Measurements from ENCODE around the gene MGAT5B.

- no peak for TF ChIP-seq POLR2A (IDR thresholded peaks at IDR 0.05)
- TF ChIP-seq, protein P1, sequence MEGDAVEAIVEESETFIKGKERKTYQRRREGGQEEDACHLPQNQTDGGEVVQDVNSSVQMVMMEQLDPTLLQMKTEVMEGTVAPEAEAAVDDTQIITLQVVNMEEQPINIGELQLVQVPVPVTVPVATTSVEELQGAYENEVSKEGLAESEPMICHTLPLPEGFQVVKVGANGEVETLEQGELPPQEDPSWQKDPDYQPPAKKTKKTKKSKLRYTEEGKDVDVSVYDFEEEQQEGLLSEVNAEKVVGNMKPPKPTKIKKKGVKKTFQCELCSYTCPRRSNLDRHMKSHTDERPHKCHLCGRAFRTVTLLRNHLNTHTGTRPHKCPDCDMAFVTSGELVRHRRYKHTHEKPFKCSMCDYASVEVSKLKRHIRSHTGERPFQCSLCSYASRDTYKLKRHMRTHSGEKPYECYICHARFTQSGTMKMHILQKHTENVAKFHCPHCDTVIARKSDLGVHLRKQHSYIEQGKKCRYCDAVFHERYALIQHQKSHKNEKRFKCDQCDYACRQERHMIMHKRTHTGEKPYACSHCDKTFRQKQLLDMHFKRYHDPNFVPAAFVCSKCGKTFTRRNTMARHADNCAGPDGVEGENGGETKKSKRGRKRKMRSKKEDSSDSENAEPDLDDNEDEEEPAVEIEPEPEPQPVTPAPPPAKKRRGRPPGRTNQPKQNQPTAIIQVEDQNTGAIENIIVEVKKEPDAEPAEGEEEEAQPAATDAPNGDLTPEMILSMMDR (IDR thresholded peaks at IDR 0.05), result no peak
These were observed 59.4 kb downstream of the MGAT5B start for GRCh38 chr17:76927577-76927976.
